DMS53 (cell line): ENCODE measurements around the gene SETBP1.

ENCODE experiments used
- DNase-seq: peaks from one replicate; lab custom pipeline; 2025; lab: John Stamatoyannopoulos, UW

The SETBP1 gene

GRCh38 chr18:44904768-44905167 is 224.1 kb downstream of the SETBP1 start:
- no peak for DNase-seq

DNA sequence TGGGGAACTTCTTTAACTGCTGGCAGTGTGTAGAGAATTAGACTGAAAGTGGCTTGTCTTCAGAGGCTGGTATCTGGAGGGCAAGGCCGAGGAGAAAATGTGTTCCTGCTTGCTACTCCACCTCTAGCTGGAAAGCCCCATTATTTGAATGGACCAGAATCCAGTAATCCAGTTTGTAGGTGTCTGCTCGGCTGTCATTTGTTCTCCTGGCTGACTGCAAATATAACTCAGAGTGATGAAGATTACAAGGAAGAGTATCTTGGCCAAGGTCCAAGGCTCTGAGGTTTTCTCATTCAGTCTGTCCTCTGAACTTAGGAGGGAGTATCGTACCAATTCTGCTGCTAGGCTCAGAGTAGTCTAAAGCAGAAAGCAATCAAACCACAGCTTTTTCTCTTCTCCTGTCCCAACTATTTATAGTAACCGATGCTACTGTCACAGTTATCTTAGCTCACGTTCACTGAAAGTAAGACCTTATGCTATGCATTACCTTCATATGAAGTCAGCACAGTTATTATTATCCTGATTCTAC is 228.6 kb downstream of the SETBP1 start:
- no peak for DNase-seq

GRCh38 chr18:44911260-44911659 is 230.6 kb downstream of the SETBP1 start:
- DNase-seq = no peak

GRCh38 chr18:44911773-44912172 is 231.1 kb downstream of the SETBP1 start:
- DNase-seq = no peak

GRCh38 chr18:44912740-44913478 is 232.2 kb downstream of the SETBP1 start:
- no peak for DNase-seq

DNA sequence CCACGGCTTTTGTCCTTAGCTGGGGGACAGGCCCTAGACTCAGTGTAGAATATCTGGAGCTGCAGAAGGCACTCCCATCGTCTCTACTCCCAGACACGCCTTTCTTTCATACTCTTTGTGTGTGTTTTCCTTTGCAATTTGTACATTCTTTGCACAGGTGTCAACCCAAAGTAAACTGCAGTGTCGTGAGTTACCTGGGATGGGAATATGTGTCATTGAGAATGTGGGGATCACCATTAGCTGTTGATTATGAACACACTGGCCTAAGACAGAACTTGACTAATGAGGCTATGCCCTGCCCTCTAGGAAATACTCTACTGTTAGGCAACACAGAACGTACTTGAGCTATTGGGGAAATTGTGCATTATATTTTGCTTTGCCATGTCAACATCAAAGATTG is 233.3 kb downstream of the SETBP1 start:
- DNase-seq = no peak

- no peak for DNase-seq
Observed at GRCh38 chr18:44915213-44915612, 234.5 kb downstream of the SETBP1 start.

GRCh38 chr18:44915661-44916060 is 235.0 kb downstream of the SETBP1 start:
- no peak for DNase-seq

GRCh38 chr18:44916429-44917207 is 235.9 kb downstream of the SETBP1 start:
- no peak for DNase-seq

DNA sequence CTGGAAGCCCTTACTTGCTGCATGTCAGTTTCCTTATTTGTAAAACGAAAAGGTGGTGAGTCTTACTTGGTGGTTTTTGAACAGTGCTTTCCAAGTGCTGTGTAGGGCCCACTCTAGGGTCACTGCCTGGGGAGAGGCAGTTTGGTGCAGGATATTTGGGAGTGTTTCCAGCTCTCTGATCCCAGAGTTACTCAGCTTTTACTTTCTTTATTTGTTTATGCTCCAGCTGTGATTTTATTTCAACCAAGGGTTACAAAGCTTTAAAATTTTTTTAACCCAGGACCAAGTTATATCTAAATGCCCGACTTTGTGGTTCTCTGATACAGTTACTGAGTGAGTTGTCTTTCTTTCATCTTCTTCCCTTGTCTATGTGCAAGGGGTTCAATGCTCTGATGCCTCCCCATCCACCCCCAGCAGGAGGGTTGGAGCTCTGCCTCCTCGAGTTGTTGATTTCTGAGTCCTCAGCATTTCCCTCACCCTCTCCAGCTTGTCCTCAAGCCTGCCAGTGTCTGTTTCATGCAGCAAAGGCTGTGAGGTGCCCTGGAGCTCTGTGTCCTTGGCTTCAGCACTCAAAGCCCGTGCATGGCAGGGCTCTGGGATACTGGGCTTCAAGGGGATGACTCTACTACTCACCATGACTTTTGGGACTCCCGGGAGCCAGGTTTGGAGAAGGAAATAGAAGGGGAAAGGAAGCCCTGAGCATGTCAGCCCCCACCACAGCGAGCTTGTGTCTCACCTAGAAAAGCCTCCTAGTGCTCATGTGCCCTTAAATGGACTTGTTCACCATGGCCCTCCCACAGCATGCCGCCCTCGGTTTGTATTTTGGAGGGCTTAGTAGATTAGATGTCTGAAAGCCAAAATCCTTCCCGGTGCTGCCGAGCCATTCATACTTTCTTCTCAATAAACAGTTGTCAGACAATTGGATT is 236.8 kb downstream of the SETBP1 start:
- DNase-seq = no peak

GRCh38 chr18:44918142-44918476 is 237.4 kb downstream of the SETBP1 start:
- no peak for DNase-seq

- DNase-seq = no peak
Observed at GRCh38 chr18:44920441-44920840, 239.8 kb downstream of the SETBP1 start.

DNA sequence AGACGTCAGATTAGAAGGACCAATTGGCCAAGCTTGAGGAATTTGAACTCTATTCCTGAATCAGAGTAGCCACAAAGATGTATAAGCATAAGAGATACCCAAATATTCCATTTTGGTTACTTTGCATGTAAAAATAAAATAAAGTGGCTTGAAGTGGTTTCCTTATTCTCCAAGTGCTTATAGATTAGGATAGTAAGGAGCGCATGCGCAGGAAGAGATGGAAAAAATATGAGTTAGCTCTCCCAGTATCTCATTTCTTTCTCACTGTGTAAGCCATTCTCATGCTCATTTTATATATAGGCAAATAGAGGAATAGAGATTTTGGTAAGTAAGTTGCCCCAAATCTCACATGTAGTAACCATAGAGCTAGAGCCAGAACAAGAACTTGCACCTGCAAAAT is 241.3 kb downstream of the SETBP1 start:
- no peak for DNase-seq

GRCh38 chr18:44922968-44923367 is 242.3 kb downstream of the SETBP1 start:
- no peak for DNase-seq

DNA sequence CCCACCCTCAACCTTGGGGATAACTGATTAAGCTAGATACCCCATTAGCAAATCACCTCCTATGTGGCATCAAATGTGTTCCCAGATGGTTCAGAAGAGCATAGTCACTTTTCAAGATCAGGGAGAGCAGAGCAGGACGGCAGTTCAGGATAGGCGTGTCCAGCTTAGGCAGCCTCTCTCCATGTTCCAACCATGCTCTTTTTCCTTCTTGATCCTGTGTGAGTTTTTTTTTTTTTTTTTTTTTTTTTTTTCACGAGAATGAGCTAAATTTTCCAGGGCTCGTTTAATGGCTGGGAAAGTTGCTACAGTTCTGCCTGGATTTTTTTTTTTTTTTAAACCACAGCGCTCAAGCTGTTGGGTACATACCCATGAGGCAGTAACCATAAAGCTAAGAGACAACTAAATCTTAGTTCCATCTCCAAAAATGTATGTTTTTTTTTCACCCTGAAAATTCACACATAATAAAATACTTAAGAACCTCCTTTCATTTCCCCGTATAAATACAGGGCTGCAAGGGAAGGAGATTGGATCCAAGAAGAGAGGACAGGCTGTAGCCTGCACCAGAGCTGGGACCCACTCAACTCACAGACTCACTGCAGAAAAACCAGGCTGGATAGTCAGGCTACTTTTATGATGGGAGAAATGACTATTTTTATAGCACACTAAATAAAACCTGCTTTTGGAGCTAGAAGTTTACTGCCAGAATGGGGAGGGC is 244.3 kb downstream of the SETBP1 start:
- DNase-seq = no peak

GRCh38 chr18:44927127-44927849 is 246.6 kb downstream of the SETBP1 start:
- no peak for DNase-seq

- no peak for DNase-seq
Observed at GRCh38 chr18:44934901-44935300, 254.2 kb downstream of the SETBP1 start.

- no peak for DNase-seq
Observed at GRCh38 chr18:44935455-44935854, 254.8 kb downstream of the SETBP1 start.

DNA sequence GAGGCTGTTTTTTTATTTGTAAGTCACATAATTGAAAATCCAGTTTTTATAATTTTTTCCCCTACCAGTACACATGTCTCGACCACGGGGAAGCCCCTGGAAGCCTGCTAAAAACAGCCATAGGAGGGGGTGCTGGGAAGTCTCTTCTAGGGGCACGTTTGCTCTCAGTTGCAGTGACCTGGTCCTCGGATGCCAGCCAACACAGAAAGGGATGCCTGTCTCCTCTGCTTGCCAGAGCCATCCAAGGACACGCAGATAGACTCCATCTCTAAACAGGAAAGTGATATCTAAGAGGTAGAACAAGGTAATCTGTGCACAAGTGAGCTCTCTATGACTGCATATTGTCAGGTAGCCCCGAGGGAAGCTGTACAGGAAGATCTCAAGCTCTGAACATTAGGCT is 255.8 kb downstream of the SETBP1 start:
- DNase-seq = no peak

- peak; percentile 72 for DNase-seq
Observed at GRCh38 chr18:44937960-44938719, 257.5 kb downstream of the SETBP1 start.
